OCI-LY7 (cell line): Measurements from ENCODE around the gene HSPA4. TPM values are rescaled to one million over a fixed set of nuclear protein-coding genes. Genes with fewer than 3 reads are reported as not detected.

Experiments used
- BruUV-seq: library from RNA; stranded (reverse); fragments of 400-500 nt; replicated peaks from 2 replicates; lab custom pipeline; 2021; lab: Mats Ljungman, UMichigan
- CTCF ChIA-PET: fragments of 300-600 bp; sonication (Branson Sonifier 250); formaldehyde crosslinking; loops from one replicate; lab custom pipeline; 2022; ENCODE audit warnings: antibody characterized with exemption; ENCODE audit not compliant: unreplicated experiment; lab: Charles Lee
- POLR2A ChIA-PET: fragments of 300-600 bp; sonication (Branson Sonifier 250); formaldehyde crosslinking; loops from one replicate; lab custom pipeline; 2022; ENCODE audit warnings: antibody characterized with exemption; lab: Charles Lee
- DNase-seq: peaks from one replicate; pipeline ENCODE4 v3.0.0-alpha.2; 2015; ENCODE audit warnings: low spot score
- H2AFZ ChIP-seq: fragments of 200-600 bp; sonication (generic), shearing (Covaris generic); 2 replicates; pipeline ENCODE4 v1.6.1; 2014; ENCODE audit warnings: mild to moderate bottlenecking, antibody characterized with exemption, low read length, moderate library complexity
- H3K27ac ChIP-seq: fragments of 200-600 bp; sonication (generic); 2 replicates; pipeline ENCODE4 v1.5.1; 2014; ENCODE audit warnings: mixed run types, low read depth, mild to moderate bottlenecking, moderate library complexity, low read length, inconsistent platforms; ENCODE audit not compliant: poor library complexity, severe bottlenecking
- H3K36me3 ChIP-seq: fragments of 200-600 bp; sonication (generic); 2 replicates; pipeline ENCODE4 v1.6.1; 2014; ENCODE audit warnings: mild to moderate bottlenecking, antibody characterized with exemption, low read length, moderate library complexity, mixed read lengths; ENCODE audit not compliant: insufficient read depth
- H3K4me1 ChIP-seq: fragments of 200-600 bp; sonication (generic); 2 replicates; pipeline ENCODE4 v1.5.1; 2014; ENCODE audit warnings: mild to moderate bottlenecking, low read length; ENCODE audit not compliant: insufficient read depth, poor library complexity, severe bottlenecking
- H3K4me2 ChIP-seq: fragments of 200-600 bp; sonication (generic); 2 replicates; pipeline ENCODE4 v1.6.1; 2014; ENCODE audit warnings: mild to moderate bottlenecking, low read length
- H3K4me3 ChIP-seq: fragments of 200-600 bp; sonication (generic); 2 replicates; pipeline ENCODE4 v1.5.1; 2014; ENCODE audit warnings: mild to moderate bottlenecking, low read depth, low read length; ENCODE audit not compliant: poor library complexity, severe bottlenecking
- H3K79me2 ChIP-seq: fragments of 200-600 bp; sonication (generic); 2 replicates; pipeline ENCODE4 v1.6.1; 2016; ENCODE audit warnings: low read depth, mild to moderate bottlenecking, low read length, moderate library complexity, mixed read lengths; ENCODE audit not compliant: insufficient read depth
- H3K9me2 ChIP-seq: fragments of 200-600 bp; sonication (generic); 2 replicates; pipeline ENCODE4 v1.6.1; 2016; ENCODE audit warnings: mild to moderate bottlenecking, low read length, mixed read lengths; ENCODE audit not compliant: insufficient read depth
- H3K9me3 ChIP-seq: fragments of 200-600 bp; sonication (generic); 2 replicates; pipeline ENCODE4 v1.6.1; 2014; ENCODE audit warnings: mild to moderate bottlenecking, mixed run types, low read length, mixed read lengths
- H4K20me1 ChIP-seq: fragments of 200-600 bp; sonication (generic); 2 replicates; pipeline ENCODE4 v1.6.1; 2014; ENCODE audit warnings: mild to moderate bottlenecking, antibody characterized with exemption, low read length, moderate library complexity, mixed read lengths; ENCODE audit not compliant: insufficient read depth
- CTCF ChIP-seq: fragments of 200-600 bp; sonication (generic); conservative IDR thresholded peaks from 2 replicates; pipeline ENCODE4 v1.5.1; 2014; ENCODE audit warnings: mild to moderate bottlenecking, antibody characterized with exemption, low read length, moderate library complexity, mixed read lengths
- EZH2phosphoT487 ChIP-seq: fragments of 200-600 bp; sonication (generic); IDR thresholded peaks from 2 replicates; pipeline ENCODE4 v1.6.1; 2018; ENCODE audit warnings: low read depth, borderline replicate concordance, mild to moderate bottlenecking, mixed run types, antibody characterized with exemption, low read length, moderate library complexity, mixed read lengths
- intact Hi-C: fragments of 100-400 bp; cut with micrococcal nuclease; formaldehyde crosslinking; loops from one replicate; pipeline ENCODE4 v1.10.0; 2022; ENCODE audit not compliant: unreplicated experiment
- total RNA-seq, 2 experiments: library from RNA; depleted of rRNA in 1 of 2; stranded (reverse); fragments of >200 nt in 1 of 2; shearing (Covaris generic) in 1 of 2; gene quantifications; 2 replicates each; pipeline ENCODE4 v1.2.3, GENCODE V29; 2014 to 2022

The HSPA4 gene
- total RNA-seq, 2 experiments from 2014 or later: 65.4 to 226 TPM

DNA sequence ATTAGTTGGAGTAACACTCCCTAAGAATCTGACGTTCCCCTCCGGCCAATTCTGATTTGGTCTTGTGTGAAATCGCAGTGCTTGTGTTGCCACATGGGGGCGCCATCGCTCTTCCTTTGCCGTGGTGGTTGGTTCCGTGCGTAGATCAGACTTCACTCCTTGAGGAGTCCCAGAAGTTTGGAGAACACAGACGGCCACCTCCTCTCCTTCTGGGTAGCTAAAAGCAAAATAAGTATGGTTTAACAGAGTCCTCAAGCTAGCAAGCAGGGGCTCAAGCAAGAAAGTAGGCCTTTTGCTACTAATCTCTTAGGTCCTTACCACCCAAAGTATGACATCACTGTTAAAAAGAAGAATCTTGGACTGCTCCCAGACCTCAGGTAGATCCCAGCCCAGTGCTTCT lies 59.5 kb downstream of the HSPA4 start:
- H3K36me3 ChIP-seq: peaks cover 12% of the 10 kb centered on the region; the same call in 1 of the 2 replicates
- TF ChIP-seq EZH2phosphoT487: no peak
- TF ChIP-seq CTCF: peak; percentile 99
- no peaks in the 10 kb centered on the region for H3K9me2 ChIP-seq
- no peaks in the 10 kb centered on the region for H3K9me3 ChIP-seq
- intact Hi-C loops: loop anchor here (1.0 to 5.0 kb wide), 6 partner anchors 134 to 756 kb away; partner anchors contain the start of gene SHROOM1
- POLR2A ChIA-PET: no interaction called here
- peaks cover 61% of the 10 kb centered on the region for H3K4me1 ChIP-seq
- no TSS peak for BruUV-seq
- no peak overlapping the region for H3K27ac ChIP-seq
- peak; percentile 87 for DNase-seq
- no peak overlapping the region for H3K4me3 ChIP-seq
- CTCF ChIA-PET: interaction anchor here (0.6 kb wide), 1 partner anchor 265 kb away, joined by 3 read pairs; no protein-coding TSS in a partner anchor
- H3K4me2 ChIP-seq: peak overlapping the region; percentile 25; the same call in 1 of the 2 replicates
- H4K20me1 ChIP-seq: no peaks in the 10 kb centered on the region
- no peaks in the 10 kb centered on the region for H3K79me2 ChIP-seq
- peak overlapping the region; percentile 43; the same call in 1 of the 2 replicates for H2AFZ ChIP-seq

DNA sequence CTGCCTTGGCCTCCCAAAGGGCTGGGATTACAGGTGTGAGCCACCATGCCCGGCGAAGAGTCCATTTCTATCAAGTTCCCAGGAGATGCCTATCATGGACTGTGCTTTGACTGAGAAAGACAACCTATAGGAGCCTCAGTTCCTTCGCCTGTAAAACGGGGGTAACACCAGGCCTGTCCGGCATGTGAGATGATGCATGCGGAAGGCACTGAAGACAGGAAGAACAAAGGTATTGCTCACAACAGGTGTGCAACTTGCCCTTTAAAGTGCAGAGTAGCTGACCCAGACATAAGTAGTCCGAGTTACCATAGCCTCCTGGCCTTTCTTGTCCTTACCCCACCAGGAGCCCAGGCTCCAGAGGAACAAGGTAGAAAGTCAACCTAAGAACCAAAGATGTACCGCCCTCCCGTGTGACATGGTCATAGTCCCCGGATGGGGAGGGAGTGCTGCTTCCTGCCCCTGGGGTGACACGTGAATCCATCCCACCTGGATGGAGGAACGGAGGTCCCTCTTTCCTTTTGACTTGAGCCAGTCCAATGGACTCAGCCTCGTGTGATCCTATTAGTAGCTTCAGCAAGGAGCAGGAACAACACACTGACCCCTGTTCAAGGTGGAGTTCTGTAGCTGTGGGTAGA lies 60.3 kb downstream of the HSPA4 start:
- no peak overlapping the region for H2AFZ ChIP-seq
- ChIA-PET CTCF (interaction anchor here (0.6 kb wide), 2 partner anchors 136 to 834 kb away, joined by 3 read pairs; no protein-coding TSS in a partner anchor), POLR2A (no interaction called here)
- no peak overlapping the region for H3K4me3 ChIP-seq
- intact Hi-C loops: loop anchor here (5.0 kb wide), 1 partner anchor 755 kb away; no protein-coding TSS in a partner anchor
- H3K9me3 ChIP-seq: no peaks in the 10 kb centered on the region
- no peak for DNase-seq
- H3K4me2 ChIP-seq: no peak overlapping the region
- peaks cover 53% of the 10 kb centered on the region for H3K4me1 ChIP-seq
- H3K79me2 ChIP-seq: no peaks in the 10 kb centered on the region
- peaks cover 4% of the 10 kb centered on the region; the same call in 1 of the 2 replicates for H3K36me3 ChIP-seq
- H3K27ac ChIP-seq: no peak overlapping the region
- no peaks in the 10 kb centered on the region for H3K9me2 ChIP-seq
- no peaks in the 10 kb centered on the region for H4K20me1 ChIP-seq
- TF ChIP-seq EZH2phosphoT487 (no peak), CTCF (no peak)
- BruUV-seq: no TSS peak
